HG02678 (cell line): ENCODE data around the gene HNRNPR.
"Not testable (repeated sequence)": the region's sequence is repeated elsewhere in the genome, so short reads cannot be mapped to it uniquely, and the experiment has no call there.

Experiments used
- ATAC-seq: cut with Tn5 transposase; IDR thresholded peaks from one replicate; pipeline ENCODE4 v1.9.1; 2021; ENCODE audit warnings: mild to moderate bottlenecking, moderate library complexity; ENCODE audit not compliant: unreplicated experiment

Gene HNRNPR

DNA sequence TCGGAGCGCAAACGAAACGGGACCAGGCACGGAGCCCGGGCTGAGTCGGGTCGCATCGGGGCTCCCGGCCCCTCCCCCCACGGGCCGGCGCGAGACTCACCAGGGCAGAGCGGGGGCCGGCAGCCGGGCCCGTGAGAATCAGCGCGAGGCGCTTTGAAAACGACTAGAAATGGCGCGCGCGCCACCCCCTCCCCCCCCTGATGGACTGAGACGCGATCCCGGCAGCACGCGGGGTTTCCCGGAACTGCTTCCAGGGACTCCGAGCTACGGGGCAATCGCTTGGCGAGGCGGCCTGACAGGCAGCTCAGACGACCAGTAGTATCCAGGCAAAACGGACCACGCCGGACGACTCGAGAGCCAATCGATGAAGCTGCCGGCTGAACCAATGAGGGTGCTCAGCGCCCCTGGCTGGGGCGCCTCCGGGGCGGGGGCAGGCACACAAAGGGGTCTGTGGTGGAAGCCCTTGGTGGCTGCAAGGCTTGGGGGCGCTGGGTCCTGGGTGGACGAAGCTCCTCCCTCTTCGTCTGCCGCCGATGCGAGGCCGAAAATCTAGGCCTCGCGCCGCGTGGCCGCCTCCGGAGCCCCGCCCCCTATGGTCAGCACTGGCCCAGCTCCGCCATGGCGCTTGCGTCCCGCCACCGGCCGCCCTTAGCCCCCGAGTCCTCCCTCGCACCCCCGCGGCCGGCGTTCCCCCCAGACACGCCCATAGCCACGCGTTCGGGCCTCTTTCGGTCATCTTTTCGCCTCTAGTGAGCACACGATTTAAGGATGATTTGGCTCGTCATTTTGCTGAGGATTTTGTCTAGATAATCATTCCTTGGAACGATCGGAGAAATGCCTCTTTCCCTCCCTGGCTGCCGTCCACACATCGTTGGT is at the start of gene HNRNPR:
Gene HNRNPR, minus strand, starts transcription at position 174 of the 876 bp plus-strand sequence. CDS start 3,276 bp downstream, outside the sequence.
- ATAC-seq = peak; percentile 94

DNA sequence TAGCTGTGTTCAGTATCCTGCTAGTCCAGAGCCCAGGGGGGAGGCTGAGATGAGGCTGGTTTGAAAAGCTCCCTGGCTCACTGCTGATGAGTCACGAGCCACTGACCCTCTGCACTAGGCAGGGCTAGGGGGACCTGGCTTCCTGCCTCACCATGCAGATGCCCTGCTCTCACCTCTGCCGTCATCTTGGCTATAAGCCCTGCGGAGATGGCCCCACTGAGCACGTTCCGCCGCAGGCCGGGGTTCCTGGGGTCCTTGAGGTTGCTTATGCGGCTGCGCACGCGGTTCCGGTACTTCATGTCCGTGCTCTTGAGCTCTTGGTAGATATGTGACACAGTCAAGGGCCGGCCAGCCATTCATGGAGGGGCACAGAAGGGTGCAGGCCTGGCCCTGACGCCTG is 49.6 kb upstream of the HNRNPR start:
- no peak for ATAC-seq

GRCh38 chr1:23392125-23392855 is 48.2 kb upstream of the HNRNPR start:
- no peak for ATAC-seq

DNA sequence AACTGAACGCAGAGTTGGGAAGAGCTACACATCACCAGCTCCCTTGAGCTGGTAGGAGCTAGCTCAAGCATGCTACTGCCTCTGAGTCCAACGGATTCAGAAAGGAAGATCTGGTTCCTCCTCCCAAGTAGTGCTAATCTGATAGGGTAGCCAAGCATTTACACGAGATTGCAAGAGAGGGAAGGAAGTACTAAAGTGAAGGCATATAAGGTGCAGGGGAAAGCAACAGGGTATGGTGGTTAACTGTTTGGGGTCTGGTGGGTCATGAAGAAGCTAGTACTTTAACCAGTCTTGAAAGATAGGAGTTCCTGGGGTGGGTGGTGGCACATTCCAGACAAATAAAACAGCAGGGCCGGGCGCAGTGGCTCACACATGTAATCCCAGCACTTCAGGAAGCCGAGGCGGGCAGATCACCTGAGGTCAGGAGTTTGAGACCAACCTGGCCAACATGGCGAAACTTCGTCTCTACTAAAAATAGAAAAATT is 45.8 kb upstream of the HNRNPR start:
- no peak for ATAC-seq

- no peak for ATAC-seq
Measured at GRCh38 chr1:23387494-23387893, 43.4 kb upstream of the HNRNPR start.

GRCh38 chr1:23385119-23385621 is 41.1 kb upstream of the HNRNPR start:
- no peak for ATAC-seq

- ATAC-seq = no peak
Measured at GRCh38 chr1:23384312-23385058, 40.4 kb upstream of the HNRNPR start.

- no peak for ATAC-seq
Measured at GRCh38 chr1:23383577-23384311, 39.7 kb upstream of the HNRNPR start.

DNA sequence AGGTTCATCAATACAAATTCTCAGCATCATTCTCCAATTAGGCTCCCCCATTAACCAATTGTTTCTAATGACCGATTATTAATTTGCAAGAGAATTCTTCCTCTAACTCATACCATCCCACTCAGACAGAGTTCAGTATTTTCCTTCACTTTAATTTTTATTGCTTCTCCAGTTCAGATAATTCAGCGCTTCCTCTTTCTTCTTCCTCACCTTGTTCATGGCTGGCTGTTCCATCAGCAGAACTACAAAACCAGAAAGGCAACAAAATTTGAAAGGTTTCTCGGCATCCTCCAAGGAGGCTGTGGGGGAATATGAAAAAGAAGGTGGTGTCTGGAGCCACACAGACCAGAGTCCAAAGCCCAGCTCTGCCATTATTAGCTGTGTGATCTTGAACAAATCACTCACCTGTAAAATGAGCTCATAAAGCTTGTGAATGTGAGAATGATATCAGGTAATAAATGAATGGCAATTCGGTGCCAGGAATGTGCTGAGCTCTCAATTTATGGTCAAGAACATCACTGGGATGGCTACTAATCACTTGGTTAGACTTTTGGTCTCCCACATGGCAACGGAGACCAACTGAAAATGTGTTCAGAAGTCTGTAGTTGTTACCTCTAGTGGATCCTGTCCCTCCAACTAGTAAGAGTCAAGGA is 37.3 kb upstream of the HNRNPR start:
- no peak for ATAC-seq

GRCh38 chr1:23380719-23381118 is 36.6 kb upstream of the HNRNPR start:
- ATAC-seq = no peak

- not testable (repeated sequence) for ATAC-seq
Measured at GRCh38 chr1:23380236-23380635, 36.2 kb upstream of the HNRNPR start.

DNA sequence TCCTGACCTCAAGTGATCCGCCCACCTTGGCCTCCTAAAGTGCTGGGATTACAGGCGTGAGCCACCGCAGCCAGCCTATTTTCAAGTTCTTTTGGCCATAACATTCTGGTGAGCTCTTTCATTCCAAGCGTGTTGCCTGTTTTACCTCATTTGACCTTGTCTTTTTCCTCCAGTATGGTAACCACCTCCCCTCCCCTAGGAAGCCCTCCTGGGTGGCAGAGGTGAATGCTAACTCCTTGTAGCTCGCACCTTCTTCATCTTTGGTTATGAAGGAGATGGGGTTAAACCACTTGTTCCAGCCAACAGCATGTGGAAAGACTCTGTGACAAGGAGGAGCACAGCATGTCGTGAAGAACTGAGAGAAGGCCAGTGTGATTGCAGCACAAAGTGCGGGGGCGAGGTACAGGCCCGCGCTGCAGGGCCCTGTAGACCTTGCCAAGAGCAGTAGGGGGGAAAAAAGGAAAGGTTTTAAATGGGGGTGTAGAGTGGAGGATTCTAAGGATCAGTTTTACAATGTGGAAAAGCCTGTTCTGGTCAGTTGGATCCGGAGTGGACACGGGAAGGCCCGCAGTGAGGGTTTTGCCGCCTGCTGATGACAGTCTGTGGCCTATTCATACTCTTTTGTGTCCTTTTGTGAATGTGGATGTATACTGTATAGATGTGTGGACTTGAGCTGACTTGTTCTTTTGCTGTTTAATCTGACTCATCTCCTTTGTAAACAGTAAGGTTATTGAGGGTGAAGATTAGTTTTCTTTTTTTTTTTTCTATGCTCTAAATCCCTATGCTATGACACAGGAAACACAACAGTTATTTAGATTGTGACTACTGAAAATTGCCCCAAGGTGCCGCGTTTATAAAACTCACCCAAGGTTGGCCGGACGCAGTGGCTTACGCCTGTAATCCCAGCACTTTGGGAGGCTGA is 33.1 kb upstream of the HNRNPR start:
- ATAC-seq = no peak

DNA sequence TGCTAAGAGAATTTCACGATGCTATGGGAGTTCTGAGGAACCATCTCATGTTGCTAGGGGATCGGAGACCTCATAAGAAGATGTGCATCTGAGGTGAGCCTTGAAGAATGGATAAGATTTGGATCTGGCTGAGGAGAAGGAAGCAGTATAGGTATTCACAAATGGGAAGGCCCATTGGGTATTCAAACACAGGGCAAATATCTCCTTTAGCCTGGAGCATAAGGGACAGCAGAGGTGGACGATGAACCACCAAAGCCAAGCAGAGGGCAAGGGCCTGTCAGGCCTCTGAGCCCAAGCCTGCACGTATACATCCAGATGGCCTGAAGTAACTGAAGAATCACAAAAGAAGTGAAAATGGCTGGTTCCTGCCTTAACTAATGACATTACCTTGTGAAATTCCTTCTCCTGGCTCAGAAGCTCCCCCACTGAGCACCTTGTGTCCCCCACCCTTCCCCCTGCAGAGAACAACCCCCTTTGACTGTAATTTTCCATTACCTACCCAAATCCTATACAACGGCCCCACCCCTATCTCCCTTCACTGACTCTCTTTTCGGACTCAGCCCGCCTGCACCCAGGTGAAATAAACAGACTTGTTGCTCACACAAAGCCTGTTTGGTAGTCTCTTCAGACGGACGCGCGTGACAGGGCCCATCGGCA is 30.1 kb upstream of the HNRNPR start:
- ATAC-seq = not testable (repeated sequence)

GRCh38 chr1:23371987-23372880 is 28.1 kb upstream of the HNRNPR start:
- no peak for ATAC-seq

- no peak for ATAC-seq
Measured at GRCh38 chr1:23370709-23371584, 26.9 kb upstream of the HNRNPR start.

- ATAC-seq = no peak
Measured at GRCh38 chr1:23370330-23370708, 26.2 kb upstream of the HNRNPR start.
